H4 (cell line): ENCODE measurements around the gene A2M. TPM values are rescaled to one million over a fixed set of nuclear protein-coding genes. Genes with fewer than 3 reads are reported as not detected.

Experiments used
- DNase-seq: peaks from one replicate; pipeline ENCODE4 v3.0.0-alpha.2; 2015; ENCODE audit warnings: low spot score
- total RNA-seq: library from RNA; depleted of rRNA; stranded (reverse); fragments of >200 nt; shearing (Covaris generic); gene quantifications from 2 replicates; pipeline ENCODE4 v1.2.3, GENCODE V29; 2014

Gene A2M
- total RNA-seq, 1 experiment from 2014 or later: 5.6 TPM

DNA sequence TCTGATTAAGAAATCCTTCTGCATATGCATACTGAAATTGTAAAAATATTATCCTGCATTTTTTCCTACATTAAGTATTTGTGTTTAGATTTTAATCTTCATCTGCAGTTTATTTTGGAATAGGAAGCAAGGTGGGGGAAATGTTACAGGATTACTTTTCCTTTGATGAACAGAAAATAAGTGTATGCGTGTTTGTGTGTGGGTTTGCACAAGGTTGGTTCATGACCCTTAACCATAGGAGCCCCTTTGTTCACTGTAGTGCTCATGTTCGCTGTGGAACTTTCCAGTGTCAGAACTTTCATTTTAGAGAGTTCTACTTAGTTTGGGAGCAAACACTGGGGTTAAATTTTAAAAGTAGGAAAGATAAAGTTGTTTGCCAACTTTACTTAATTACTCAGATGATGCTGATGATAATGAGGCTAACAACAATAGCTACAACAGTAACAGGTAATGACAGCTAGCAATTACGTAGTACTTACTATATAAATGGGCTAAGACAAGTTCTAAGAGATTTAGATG is 6.4 kb upstream of the A2M start:
- no peak for DNase-seq

DNA sequence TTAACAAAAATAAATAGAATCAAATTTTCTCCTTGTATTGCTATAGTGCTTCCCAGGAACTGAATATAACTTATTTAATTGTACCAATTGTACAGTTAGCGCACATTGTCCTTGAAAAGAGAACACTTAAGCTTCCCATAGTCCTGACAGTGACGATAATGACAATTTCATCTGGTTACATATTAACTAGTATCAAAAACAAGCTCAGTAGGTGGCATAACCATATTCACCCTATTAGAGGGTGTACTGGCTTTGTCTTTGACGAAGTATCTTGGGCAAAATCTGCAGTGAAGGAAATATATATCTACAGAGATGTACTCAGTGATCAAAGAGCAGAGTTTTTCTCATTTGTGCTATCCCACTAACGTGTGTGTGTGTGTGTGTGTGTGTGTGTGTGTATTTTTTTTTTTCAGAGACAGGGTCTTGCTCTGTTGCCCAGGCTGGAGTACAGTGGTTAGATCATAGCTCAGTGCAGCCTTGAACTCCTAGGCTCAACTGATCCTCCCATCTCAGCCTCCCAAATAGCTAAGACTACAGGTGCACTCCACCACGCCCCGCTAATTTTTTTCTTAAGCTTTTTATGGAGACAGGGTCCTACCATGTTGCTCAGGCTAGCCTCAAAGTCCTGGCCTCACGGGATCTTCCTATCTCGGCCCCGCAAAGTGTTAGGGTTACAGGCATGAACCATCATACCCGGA is 4.9 kb upstream of the A2M start:
- DNase-seq: no peak

DNA sequence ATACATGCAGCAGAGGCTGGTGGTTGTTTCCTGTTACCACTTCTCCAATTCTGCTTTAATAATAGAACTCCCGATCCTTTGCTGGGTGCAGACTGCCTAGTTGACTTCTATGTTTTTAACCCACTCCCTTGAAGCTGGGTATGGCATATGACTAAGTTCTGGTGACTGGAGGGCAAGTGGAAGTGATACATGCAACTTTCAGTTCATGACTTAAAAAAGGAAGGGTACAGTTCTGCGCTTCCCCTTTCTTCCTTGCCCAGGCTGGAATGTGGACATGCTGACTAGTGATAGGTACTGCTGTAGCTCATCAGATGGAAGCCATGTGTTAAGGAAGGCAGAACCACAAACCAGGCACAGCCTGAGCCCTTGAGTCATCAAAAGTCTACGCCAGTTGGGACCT is 2.4 kb upstream of the A2M start:
- DNase-seq: no peak

DNA sequence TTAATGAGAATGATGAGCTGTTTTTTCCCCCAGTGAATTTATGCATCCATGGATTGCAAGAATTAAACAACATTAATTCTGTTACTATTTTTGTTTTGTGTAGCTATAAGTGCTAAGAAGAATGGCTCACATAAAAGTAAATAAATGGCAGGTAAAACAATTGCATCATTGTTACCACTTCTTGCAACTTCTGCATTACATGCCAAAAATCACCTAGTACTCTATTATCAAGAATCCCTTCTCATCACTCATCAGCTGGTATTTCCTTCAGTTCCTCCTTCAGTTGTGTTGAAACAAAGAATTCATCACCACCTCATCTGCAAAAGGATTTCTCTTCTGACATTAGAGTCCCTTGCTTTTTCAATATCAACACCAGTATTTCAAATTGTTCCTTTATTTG is 773 bp downstream of the A2M start:
- no peak for DNase-seq

DNA sequence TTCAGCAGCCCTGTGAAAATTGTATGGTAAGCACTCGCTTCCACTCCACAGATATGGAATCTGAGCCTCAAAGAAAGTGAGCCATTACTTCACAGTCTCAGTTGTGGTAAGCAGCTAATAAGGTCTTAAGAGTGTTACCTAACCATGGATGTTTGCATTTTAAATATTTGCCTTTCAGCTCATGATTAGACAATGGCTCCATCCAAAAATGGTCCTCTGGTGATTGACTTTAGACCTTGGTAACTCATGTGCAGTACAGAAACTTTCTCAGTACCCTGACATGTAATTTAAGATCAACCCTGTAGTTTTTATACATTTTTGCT is 1.8 kb downstream of the A2M start:
- DNase-seq: no peak

DNA sequence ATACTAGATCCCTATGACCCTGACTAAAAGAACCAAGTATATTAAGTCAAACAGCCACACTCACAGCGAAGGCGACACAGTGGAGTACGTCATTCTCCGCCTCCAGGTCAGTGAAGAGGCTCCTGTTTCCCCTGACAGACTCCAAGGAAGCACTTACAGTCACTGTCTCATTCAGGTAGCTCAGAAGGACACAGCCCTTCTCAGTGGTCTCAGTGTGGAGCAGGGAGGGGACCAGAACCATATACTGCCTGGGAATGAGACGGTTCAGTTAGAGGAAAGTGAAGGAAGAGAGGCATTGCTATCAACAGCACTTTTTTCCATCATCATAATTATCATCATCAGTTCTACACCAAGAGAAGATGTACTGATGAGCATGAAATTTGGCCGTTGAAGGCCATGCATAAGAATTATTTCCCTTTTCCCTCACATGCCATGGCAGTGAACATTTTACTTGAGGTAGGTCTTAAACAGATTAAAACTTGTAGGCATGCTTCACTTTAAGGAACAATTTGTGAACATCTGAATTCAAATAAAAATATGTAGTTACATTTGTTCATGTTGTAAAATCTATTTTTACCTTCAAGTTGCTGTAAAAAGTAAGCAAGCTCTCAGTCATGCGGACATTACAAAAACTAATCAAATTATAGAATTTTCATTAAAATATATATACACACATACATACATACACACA is 2.3 kb downstream of the A2M start:
- no peak for DNase-seq

DNA sequence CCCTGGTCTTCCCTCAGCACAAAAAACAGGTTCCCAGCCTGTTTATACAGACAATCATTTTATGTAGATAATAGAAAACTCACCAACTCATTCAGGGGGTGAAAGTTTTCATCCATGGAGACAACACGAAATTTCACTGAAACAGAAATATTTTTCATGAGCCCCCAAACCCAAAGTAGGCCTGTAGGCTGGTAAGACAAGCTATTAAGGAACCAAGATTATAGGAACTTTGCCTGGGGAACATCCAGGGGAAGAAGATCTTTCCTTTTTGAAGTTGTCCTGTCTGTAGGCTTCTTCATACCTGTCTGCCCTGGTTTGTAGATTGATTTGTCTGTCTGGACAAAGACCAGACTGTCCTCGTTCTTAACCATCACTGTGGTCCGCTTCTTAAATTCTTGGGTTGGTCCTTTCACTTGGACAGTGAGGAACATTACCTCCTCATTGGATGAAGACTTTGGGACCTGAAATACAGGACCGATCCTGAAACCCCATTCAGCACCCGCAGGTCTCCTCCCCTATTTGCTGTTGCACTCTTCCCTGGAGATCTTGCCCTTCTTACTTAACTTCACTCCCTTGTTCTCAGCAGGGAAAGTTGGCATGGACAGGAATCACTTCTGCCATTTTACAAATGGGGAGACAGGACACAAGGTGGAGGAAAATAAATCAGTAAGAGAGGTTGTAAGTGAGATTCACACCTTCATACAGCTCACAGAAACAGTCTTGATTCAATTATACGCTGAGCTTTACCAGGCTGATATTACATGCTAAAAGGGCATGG is 3.5 kb downstream of the A2M start:
- DNase-seq: no peak

DNA sequence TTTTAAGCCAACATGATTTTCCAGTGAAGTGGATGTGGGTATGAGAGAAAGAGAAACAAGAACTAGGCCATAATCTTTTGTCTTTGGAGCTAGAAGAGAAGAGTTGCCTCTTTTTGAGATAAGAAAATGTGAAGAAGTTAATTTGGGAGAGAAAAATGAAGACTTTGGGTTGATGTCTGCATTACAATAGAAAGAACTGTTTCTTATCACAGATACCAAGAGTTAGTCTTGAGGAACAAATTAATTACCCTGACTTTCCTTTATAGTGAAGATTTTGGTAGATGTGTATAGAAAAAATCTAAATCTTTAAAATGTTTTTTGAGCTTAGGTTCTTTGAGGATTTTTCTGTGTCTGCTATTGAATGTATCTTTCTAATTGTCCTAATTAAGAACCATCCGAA is 4.2 kb downstream of the A2M start:
- no peak for DNase-seq

DNA sequence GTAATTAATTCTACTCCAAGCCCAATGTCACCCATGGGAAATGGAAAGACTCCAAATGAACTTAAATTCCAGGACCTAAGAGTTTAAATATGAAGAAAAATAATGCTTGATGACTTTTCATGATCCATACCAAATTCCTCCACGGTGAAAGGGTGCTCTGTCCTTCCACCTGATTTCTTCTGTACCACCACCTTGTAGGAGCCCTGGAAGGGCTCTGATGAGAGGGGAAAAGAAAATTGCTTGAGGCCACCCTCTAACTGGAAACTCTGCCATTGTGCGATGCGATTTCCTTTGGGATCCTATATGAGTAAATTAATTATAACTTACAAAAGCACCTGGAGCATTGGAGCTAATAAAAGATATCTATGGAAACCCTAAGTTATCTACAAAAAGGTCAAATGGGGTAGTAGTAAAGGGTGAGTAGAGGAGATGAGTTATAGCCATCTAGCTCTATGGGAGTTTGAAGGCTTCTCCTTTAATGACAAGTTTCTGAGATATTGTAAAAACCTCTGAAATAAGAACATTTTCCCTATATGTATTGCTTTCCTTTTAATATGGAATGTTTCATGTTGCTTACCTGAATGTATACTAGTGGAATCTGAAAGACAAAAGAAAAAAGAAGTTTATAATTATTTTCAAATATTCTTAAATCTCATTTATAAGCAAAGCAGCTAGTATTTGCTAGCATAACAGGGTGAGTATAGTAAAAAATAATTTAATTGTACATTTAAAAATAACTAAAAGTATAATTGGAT is 5.8 kb downstream of the A2M start:
- DNase-seq: no peak

DNA sequence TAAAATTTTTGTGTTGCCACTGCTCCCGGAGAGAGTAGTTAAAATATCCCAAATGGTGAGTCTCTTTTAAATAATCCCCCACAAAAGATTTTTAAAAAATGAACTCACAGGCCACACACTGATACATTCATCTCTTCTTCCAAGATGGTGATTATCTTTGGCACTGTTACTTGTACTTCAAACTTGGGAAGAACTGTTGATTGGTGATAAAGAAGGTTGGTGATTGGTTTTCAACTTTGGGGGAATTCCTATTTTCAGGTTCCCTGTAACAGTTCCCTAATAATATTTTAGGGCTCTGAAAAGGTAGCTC is 6.6 kb downstream of the A2M start:
- no peak for DNase-seq

DNA sequence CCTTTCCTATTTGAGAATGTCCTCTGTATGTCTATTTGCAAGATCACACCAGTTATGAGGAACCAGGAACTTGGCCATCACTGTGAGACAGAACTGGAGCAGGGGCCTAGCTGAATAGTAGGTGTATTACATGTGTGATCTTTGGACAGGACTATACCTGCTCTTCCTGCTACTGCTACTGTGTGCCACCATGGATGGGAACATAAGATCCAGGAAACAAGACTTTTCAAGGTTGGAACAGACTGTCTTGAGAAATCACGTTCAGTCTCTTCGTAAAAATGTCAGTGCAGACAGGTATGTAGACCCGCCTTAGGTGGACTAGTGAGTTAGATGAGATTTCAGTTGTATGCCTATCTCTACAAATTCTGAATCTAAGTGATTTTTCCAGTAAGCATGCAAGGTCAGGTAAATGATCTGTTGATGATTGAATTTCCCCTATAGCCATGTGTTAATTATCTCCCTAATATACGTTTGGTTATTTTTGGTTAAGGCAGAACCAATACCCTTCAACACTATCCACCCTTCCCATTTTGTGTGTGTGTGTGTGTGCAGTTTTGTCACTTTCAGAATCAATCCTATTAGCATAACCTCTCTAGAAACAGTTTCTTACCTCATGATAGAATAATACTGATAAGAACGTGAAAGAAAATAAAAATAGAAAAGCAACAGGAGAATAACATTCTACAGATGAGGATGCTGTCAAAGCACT is 7.1 kb downstream of the A2M start:
- no peak for DNase-seq

DNA sequence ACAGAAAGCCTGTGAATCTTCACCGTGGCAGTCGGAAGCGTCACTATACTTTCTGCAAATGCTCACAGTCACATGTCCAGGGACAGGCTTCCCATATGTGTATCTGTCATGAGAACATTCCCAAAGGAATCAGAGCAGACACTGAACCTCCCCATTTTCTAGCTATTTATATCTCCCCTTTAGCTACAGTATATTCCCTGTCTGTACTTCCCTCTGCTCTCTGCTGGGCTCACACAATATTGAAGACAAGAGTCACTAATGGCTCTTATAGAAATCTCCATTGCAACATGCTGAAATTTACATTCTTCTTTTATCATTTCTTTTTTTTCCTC is 8.2 kb downstream of the A2M start:
- DNase-seq: no peak

DNA sequence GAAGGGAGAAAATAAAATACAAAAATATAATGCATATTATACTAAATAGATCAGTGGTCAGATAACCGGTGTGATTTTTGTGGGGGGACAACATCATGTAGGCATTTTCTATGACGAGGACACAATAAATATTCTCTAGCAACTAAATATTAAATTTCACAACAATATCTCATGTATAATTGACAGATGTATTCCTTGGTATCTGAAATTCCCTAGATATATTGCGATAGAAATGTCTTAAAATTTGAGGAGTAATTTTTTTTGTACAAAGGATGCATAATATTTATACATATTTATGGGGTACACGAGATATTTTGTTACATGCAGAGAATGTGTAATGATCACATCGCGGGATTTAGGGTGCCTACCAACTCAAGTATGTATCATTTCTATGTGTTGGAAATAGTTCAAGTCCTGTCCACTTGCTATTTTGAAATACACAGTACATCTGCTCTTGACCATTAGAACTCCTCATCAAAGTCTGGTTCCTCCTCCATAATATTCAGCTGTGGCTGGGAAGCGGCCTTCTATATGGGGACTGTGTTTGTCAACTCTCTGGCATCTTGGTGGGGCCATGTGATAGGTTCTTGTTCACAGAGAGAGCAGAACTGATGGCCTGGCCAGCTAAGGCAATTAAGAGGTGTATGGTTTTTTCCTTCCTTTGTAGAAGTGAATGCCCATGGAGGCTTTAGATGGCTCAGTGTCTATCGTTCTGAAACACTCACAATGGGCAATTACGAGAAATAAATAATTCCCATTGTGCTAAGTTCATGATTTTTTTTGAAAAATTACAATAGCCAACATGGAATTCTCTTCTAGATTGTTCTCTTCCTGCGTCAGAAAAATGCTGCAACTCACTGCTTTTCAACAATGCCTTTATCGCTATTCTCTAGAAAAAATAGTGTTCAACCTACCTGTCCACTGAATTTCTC is 8.8 kb downstream of the A2M start:
- no peak for DNase-seq

DNA sequence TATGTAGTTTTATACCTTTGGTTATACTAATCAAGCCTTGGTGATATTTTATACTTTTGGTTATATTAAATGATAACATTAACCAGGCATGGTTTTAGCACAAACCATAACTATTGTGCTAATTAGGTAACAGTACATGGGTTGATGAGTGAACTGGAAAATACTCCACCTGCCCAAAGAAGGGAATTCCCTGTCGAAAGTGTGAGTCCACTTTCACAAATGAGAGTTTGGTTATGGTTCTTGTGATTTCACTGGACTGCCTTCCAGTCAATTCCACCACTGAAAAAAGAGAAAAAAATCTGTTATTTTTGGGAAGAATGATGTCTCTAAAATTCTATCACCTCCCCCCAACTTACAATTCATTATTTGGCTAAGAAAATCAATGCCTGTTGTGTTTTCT is 9.7 kb downstream of the A2M start:
- no peak for DNase-seq

DNA sequence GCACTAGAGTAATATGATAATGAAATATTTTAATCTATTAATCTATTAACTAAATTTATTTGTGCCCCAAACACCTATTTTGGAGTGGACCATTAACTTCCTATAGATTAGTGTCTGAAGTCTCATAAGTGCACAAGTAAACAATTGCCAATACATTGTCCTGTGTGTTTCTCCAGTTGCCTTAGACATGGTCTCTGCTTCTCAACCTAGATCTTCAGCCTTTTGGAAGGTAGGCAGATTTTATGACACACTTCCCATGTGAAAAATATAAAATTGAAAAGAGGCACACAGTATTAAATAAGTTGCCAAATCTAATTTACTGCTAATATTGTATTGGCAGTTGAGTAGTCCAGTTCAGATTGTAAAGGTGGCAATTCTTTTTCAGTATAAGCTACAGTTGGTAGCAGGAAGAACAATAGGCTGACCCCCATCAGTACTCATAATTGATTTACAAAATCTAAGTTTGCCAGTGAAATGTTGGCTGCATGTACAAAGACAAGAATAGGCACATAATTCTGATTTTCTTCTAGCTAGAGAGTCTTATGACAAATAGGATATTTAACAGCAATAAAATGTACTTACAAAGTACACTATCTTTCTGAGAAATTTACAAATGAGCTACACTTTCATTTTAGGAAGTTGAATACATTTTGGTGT is 10.8 kb downstream of the A2M start:
- DNase-seq: no peak

DNA sequence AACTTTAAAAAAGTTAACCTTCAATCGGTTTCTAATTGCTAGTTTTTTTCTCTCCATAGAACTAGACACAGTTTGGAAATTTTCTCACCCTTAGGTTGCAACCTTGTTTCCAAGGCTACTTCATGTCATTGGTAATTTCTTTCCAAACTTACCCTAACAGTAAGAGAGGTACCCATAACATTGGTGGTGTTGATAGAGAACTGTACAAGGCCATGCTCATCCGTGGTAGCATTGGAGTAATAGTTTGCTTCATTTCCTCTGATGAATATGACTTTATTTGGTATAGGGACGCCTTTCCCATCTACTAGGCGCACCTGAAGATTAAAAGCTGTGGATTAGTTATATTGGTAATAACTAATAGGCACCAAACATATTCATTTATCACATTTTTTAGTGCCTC is 11.6 kb downstream of the A2M start:
- no peak for DNase-seq

DNA sequence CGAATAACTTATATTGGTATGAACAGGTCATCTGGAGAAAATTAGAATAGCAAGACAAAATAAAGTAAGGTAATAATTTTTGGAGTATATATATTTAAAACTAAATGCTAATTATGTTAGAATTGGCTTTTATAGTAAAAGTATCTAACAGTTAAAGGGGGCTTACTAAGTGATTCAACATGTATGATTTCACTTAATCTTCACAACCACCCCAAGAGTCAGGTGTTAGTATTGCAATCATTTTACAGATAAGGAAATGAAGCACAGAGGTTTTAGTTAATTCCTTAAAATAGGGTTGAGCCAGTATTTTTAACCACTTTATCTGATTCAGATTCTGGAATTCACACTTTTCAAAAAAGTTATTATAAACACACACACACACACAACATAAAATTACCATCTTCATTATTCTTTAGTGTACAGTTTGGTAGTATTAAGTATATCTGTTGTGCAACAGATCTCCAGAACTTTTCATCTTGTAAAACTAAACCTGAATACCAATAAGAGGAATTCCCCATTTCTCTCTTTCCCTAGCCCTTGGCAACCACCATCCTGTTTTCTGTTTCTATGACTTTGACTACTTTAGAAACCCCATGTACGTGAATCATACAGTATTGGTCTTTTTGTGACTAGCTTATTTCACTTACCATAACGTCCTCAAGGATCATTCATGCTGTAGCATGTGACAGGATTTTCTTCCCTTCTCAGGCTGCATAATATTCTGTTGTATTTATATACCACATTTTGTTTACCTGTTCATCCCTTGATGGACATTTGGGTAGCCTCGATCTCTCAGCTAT is 12.5 kb downstream of the A2M start:
- no peak for DNase-seq

DNA sequence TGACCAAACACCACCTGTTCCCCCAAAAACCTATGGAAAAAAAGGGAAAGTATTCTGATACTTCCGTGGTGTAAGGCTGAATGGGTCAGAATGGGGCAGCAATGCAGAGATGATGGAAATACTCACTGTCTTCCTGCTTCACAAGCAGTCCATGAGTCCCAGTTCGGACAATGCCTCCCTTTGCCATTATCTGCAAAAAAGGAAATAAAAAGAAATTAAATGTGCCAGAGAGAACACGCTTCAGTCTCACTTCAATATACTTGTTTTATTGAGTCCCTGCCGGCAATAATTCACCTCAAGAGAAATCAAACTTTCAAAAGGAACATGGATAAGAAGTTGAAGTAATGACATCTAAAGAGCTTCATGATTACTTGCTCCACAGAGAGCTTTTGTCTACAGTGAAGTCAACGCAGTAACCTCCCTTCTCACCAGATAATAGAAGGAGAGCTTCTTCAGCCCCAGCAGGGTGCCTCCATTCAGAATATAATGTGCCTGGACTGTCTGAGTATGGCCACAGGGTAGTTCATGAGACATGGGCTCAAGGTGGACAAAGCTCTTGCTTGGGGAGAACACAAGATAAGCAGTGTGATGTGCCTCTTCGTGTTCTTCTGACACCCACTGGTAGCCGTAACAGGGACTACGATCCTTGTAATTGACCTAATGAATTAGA is 14.6 kb downstream of the A2M start:
- DNase-seq: no peak
